Measurements from ENCODE around the gene EXOSC3. TPM values are rescaled to one million over a fixed set of nuclear protein-coding genes. Genes with fewer than 3 reads are reported as not detected.
A peak's percentile ranks its signal among the peaks of the same experiment; 100 is the strongest.

EXOSC3 gene
- total and polyA plus RNA-seq, 2 of the 8 experiments (the other 6 are each of a cell fraction or from before 2014, with no cell fraction given), result 46.7 to 73.4 TPM

- TF ChIP-seq CHD7 (IDR thresholded peaks at IDR 0.05; ENCODE audit: insufficient replicate concordance, low read length) (no peak), POLR2A (IDR thresholded peaks at IDR 0.05; ENCODE audit: control extremely low read depth in 1 of 2, low read depth in 2 of 2, low read length in 2 of 2) (0 out of 3 replicates have a peak, but pooled peaks of 1 of the 2 experiments have one; percentile 22)
Observed at GRCh38 chr9:37752642-37753488, 32.0 kb downstream of the EXOSC3 start (continued).
